Measurements from ENCODE around the gene AAK1.
A peak's percentile ranks its signal among the peaks of the same experiment; 100 is the strongest.
"Not testable (repeated sequence)": the region's sequence is repeated elsewhere in the genome, so short reads cannot be mapped to it uniquely, and the experiment has no call there.

Gene AAK1

GRCh38 chr2:69625078-69625795 lies 18.3 kb downstream of the AAK1 start:
- DNase-seq (ENCODE audit: low read depth in 2 of 2), result no peak

- no peak for DNase-seq (ENCODE audit: low read depth in 2 of 2)
These were observed 18.9 kb downstream of the AAK1 start for GRCh38 chr2:69624611-69625010.

GRCh38 chr2:69624131-69624530 lies 19.4 kb downstream of the AAK1 start:
- DNase-seq (ENCODE audit: low read depth in 2 of 2), result no peak

- DNase-seq (ENCODE audit: low read depth in 2 of 2), result no peak
These were observed 20.3 kb downstream of the AAK1 start for GRCh38 chr2:69623236-69623635.

- DNase-seq (ENCODE audit: low read depth in 2 of 2), result not testable (repeated sequence)
These were observed 20.7 kb downstream of the AAK1 start for GRCh38 chr2:69622805-69623204.

GRCh38 chr2:69622017-69622540 lies 21.5 kb downstream of the AAK1 start:
- DNase-seq (ENCODE audit: low read depth in 2 of 2), result not testable (repeated sequence)

- DNase-seq (ENCODE audit: low read depth in 2 of 2), result no peak
These were observed 22.1 kb downstream of the AAK1 start for GRCh38 chr2:69621440-69621839.

GRCh38 chr2:69620870-69621269 lies 22.7 kb downstream of the AAK1 start:
- DNase-seq (ENCODE audit: low read depth in 2 of 2), result no peak

- DNase-seq (ENCODE audit: low read depth in 2 of 2), result no peak
These were observed 23.8 kb downstream of the AAK1 start for GRCh38 chr2:69619725-69620124.

GRCh38 chr2:69618362-69618761 lies 25.2 kb downstream of the AAK1 start:
- no peak for DNase-seq (ENCODE audit: low read depth in 2 of 2)

- no peak for DNase-seq (ENCODE audit: low read depth in 2 of 2)
These were observed 25.8 kb downstream of the AAK1 start for GRCh38 chr2:69617744-69618143.

GRCh38 chr2:69616755-69617154 lies 26.8 kb downstream of the AAK1 start:
- DNase-seq (ENCODE audit: low read depth in 2 of 2), result peak; percentile 26 to 29

GRCh38 chr2:69615969-69616368 lies 27.6 kb downstream of the AAK1 start:
- DNase-seq (ENCODE audit: low read depth in 2 of 2), result no peak

GRCh38 chr2:69615078-69615625 lies 28.4 kb downstream of the AAK1 start:
- DNase-seq (ENCODE audit: low read depth in 2 of 2), result no peak

GRCh38 chr2:69612707-69613106 lies 30.8 kb downstream of the AAK1 start:
- DNase-seq (ENCODE audit: low read depth in 2 of 2), result no peak

GRCh38 chr2:69612200-69612599 lies 31.3 kb downstream of the AAK1 start:
- DNase-seq (ENCODE audit: low read depth in 2 of 2), result no peak

- DNase-seq (ENCODE audit: low read depth in 2 of 2), result no peak
These were observed 35.4 kb downstream of the AAK1 start for GRCh38 chr2:69608109-69608508.

GRCh38 chr2:69606771-69607170 lies 36.8 kb downstream of the AAK1 start:
- DNase-seq (ENCODE audit: low read depth in 2 of 2), result not testable (repeated sequence)

- DNase-seq (ENCODE audit: low read depth in 2 of 2), result no peak
These were observed 38.3 kb downstream of the AAK1 start for GRCh38 chr2:69605284-69605683.

- no peak for DNase-seq (ENCODE audit: low read depth in 2 of 2)
These were observed 38.7 kb downstream of the AAK1 start for GRCh38 chr2:69604836-69605235.

- no peak for DNase-seq (ENCODE audit: low read depth in 2 of 2)
These were observed 39.4 kb downstream of the AAK1 start for GRCh38 chr2:69604026-69604678.

GRCh38 chr2:69603146-69603743 lies 40.3 kb downstream of the AAK1 start:
- no peak for DNase-seq (ENCODE audit: low read depth in 2 of 2)
